ENCODE measurements around the gene PRLR. TPM values are rescaled to one million over a fixed set of nuclear protein-coding genes. Genes with fewer than 3 reads are reported as not detected.

PRLR gene
- total RNA-seq, 6 experiments from 2014 or later = 7.4 to 26.8 (median 15.1) TPM

DNA sequence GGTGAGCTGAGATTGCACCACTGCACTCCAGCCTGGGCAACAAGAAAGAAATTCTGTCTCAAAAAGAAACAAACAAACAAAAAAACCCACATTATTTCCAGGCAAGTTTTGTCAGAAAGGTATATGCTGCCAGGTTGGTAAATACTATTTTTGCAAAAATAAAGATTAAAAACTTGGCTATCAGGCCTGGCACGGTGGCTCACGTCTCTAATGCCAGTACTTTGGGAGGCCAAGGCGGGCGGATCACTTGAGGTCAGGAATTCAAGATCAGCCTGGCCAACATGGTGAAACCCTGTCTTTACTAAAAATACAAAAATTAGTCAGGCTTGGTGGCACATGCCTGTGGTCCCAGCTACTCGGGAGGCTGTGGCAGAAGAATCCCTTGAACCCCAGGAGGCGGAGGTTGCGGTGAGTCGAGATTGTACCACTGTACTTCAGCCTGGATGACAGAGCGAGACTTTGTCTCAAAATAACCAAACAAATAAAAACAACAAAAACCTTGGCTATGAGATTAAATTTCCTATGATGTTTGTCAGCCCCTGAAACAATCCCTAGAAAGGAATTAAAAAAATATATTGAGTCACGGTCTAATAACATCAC is 205.3 kb downstream of the PRLR start:
- H3K36me3 ChIP-seq = no peaks in the 10 kb centered on the region
- no peaks in the 10 kb centered on the region for H3K9me3 ChIP-seq
- peak; percentile 41 to 71 (median 70) for DNase-seq
- peak; percentile 13 to 60 (median 22) for ATAC-seq
- 27% methylated on average over 10 of the region's 10 CpGs for WGBS (ENCODE audit: insufficient coverage, low coverage, low lambda C conversion rate, missing lambda C conversion rate)
- no peaks in the 10 kb centered on the region for H3K27me3 ChIP-seq
- intact Hi-C loops (cut with DNase I) = no loop called here
- peaks cover 0 to 47% (median 19%) of the 10 kb centered on the region in 4 donors for H3K4me1 ChIP-seq
- H3K4me3 ChIP-seq = no peak overlapping the region
- TF ChIP-seq POLR2A (IDR thresholded peaks at IDR 0.05) = no peak
- TF ChIP-seq, protein P1, sequence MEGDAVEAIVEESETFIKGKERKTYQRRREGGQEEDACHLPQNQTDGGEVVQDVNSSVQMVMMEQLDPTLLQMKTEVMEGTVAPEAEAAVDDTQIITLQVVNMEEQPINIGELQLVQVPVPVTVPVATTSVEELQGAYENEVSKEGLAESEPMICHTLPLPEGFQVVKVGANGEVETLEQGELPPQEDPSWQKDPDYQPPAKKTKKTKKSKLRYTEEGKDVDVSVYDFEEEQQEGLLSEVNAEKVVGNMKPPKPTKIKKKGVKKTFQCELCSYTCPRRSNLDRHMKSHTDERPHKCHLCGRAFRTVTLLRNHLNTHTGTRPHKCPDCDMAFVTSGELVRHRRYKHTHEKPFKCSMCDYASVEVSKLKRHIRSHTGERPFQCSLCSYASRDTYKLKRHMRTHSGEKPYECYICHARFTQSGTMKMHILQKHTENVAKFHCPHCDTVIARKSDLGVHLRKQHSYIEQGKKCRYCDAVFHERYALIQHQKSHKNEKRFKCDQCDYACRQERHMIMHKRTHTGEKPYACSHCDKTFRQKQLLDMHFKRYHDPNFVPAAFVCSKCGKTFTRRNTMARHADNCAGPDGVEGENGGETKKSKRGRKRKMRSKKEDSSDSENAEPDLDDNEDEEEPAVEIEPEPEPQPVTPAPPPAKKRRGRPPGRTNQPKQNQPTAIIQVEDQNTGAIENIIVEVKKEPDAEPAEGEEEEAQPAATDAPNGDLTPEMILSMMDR (IDR thresholded peaks at IDR 0.05) = no peak
- H3K27ac ChIP-seq = peak overlapping the region in 1 of 3 donors; percentile 89

DNA sequence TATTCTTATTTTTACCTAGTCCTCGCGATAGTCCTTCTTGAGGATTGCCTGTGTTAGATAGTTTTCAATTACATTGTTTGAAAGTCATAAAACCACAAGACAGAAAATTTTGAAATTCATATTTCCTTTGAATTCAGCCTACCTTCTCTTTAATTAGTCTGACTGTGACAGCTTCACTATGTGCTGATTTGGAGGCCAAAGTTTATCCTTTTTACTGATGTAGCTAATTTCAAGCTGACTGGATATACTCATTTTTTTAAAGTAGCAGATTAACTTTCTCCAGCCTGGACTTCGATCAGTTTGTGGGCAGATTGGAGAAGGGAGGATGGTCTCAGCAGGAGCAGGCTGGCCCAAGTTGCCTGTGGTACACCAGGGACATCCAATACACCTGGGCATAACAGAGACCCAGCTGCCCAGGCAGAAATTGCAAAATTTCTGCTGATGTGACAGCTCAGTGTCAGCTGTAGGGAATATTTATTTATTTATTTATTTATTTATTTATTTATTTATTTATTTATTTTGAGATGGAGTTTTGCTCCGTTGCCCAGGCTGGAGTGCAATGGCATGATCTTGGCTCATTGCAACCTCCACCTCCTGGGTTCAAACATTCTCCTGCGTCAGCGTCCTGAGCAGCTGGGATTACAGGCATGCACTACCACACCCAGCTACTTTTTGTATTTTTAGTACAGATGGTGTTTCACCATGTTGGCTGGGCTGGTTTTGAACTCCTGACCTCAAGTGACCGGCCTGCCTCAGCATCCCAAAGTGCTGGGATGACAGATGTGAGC is 206.7 kb downstream of the PRLR start:
- peak; percentile 31 to 74 (median 68) for DNase-seq
- peak overlapping the region in 2 of 3 donors; percentile 48 to 89 for H3K27ac ChIP-seq
- intact Hi-C loops (cut with DNase I) = no loop called here
- peaks cover 0 to 47% (median 19%) of the 10 kb centered on the region in 4 donors for H3K4me1 ChIP-seq
- H3K27me3 ChIP-seq = no peaks in the 10 kb centered on the region
- H3K36me3 ChIP-seq = no peaks in the 10 kb centered on the region
- H3K4me3 ChIP-seq = no peak overlapping the region
- TF ChIP-seq POLR2A (IDR thresholded peaks at IDR 0.05) = no peak
- TF ChIP-seq, protein P1 (IDR thresholded peaks at IDR 0.05) = no peak
- ATAC-seq = peak; percentile 44 to 88 (median 66)
- 22% methylated on average over 7 of the region's 7 CpGs for WGBS (ENCODE audit: insufficient coverage, low coverage, low lambda C conversion rate, missing lambda C conversion rate)
- H3K9me3 ChIP-seq = no peaks in the 10 kb centered on the region

GRCh38 chr5:35016174-35017051 is 213.9 kb downstream of the PRLR start:
- Histone ChIP-seq H3K27me3 (no peaks in the 10 kb centered on the region), H3K4me1 (peaks cover 0 to 9% (median 0%) of the 10 kb centered on the region in 4 donors), H3K4me3 (no peak overlapping the region), H3K36me3 (peaks cover 0 to 8% (median 0%) of the 10 kb centered on the region in 4 donors), H3K9me3 (no peaks in the 10 kb centered on the region), H3K27ac (no peak overlapping the region)
- intact Hi-C loops (cut with DNase I) = no loop called here
- TF ChIP-seq, protein P1 (IDR thresholded peaks at IDR 0.05) = no peak
- TF ChIP-seq POLR2A (IDR thresholded peaks at IDR 0.05) = no peak
- no peak for DNase-seq
- no peak for ATAC-seq
- 56% methylated on average over 4 of the region's 4 CpGs for WGBS (ENCODE audit: insufficient coverage, low coverage, low lambda C conversion rate, missing lambda C conversion rate)

GRCh38 chr5:35015063-35015462 is 215.2 kb downstream of the PRLR start:
- intact Hi-C loops (cut with DNase I) = no loop called here
- DNase-seq (no peak), ATAC-seq (no peak)
- WGBS (ENCODE audit: insufficient coverage, low coverage, low lambda C conversion rate, missing lambda C conversion rate) = 62% methylated on average over 3 of the region's 4 CpGs
- no peaks in the 10 kb centered on the region for H3K9me3 ChIP-seq
- H3K4me1 ChIP-seq = peaks cover 0 to 9% (median 0%) of the 10 kb centered on the region in 4 donors
- no peak overlapping the region for H3K4me3 ChIP-seq
- H3K27me3 ChIP-seq = no peaks in the 10 kb centered on the region
- no peak overlapping the region for H3K27ac ChIP-seq
- H3K36me3 ChIP-seq = peaks cover 0 to 8% (median 0%) of the 10 kb centered on the region in 4 donors
- TF ChIP-seq, protein P1 (IDR thresholded peaks at IDR 0.05) = no peak
- TF ChIP-seq POLR2A (IDR thresholded peaks at IDR 0.05) = no peak

Measured in right lobe of liver (tissue), 6 donors.